GM18511 (cell line): ENCODE data around the gene JMJD7.

Experiments used
- ATAC-seq: cut with Tn5 transposase; IDR thresholded peaks from one replicate; pipeline ENCODE4 v1.9.1; 2021; ENCODE audit warnings: mild to moderate bottlenecking, moderate library complexity; ENCODE audit not compliant: unreplicated experiment

JMJD7 gene

DNA sequence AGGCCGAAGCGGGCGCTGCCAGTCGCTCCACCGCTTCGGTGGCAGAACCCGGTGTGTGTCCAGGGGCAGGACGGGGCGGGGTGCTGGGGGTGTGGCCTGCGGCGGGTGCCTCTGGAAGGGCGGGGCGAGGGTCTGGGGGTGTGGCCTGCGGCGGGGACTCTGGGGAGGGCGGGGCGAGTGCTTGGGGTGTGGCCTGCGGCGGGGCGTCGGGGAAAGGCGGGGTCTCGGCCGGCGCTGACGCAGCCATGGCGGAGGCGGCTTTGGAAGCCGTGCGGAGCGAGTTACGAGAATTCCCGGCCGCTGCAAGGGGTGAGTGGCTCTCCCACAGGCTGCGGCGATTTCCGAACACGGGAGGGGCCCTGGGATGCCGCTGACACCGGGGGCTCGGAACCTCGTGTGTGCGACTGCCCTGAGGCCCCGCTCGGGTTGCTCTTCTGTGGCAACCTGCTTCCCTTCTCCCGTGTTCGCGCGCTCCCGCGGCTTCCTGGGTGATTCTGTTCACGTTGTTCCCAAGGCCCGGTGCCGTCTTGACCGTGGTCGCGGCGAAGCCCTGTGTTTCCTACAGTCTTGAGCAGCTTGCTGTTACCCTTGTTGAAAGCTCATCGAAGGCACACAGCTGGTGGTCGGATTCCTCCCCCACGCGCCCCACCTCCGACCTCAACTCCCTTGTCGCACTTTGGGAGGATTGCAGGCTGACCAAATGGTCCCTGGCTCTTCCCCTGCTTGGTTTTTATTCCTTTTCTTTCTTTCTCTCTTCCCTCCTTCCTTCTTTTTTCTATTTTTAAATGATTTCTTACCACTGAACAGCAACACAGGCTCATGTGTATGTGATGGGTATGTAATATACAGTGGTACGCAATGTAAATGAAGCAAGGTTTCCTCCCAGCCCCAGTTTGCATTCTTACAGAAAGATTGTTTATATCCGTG lies at the start of gene JMJD7:
Gene JMJD7, plus strand, starts transcription at position 213 of the 927 bp plus-strand sequence. Its CDS starts 33 bp downstream, at position 246.
- ATAC-seq: peak; percentile 74

DNA sequence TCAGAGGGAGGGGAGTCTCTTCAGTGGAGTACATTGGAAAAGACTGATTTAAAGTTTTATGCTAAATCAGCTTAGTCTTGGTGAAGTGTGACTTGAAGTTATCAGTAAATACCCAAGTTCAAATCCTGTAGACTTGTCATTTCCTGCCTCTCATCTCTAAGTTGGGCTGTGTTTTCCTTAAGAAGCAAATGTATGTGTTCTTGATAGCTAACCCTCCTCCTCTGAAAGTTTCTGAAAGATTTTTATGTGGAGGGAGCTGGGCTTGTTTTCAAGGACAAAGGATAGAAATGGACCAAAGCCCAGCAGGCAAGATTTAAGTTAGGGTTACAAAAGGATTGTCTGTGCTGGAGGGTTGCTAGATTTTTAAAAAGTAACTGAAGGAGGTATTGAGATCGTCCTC lies 49.4 kb upstream of the JMJD7 start:
- ATAC-seq: no peak

DNA sequence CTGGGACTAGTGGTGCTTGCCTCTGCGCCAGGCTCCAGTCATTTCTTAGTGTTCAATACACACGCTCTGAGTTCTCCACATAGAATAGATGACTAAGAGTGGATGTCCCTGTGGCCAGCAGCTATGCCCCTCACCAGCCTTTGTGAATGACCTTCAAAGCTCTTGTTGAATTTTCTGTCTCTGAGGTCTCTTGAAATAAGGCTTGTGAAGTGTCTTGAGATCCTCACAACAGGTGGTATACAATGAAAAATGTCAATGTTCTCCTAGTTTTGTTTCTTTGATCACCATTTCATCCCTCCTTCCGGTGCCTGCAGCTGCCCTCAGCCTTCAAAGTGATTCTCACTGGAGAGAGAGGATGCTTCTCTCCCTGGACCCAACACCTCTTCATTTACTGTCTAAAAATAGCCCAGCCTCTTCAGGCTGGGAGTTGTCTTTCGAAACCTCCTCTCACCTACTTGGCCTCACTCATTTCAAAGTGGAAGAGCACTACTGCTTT lies 48.2 kb upstream of the JMJD7 start:
- ATAC-seq: no peak

DNA sequence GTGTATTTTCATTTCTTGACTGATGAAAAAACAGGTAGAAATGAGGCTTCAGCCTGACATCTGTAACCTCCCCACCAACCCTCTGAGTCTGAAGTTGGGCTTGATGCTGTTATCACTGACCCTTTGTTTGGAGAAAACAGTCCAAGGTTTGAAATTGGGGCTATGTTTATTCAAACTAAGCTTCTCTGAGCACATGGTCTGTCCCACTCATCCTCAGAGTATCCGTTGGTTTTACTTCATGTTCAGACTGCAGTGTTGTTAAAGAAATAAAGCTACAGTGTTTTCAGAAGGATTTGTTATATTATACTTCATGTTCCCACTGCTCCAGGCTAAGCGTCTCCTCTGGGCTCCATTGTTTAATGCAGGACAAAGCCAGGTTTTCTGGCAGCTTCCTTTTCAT lies 47.6 kb upstream of the JMJD7 start:
- no peak for ATAC-seq

DNA sequence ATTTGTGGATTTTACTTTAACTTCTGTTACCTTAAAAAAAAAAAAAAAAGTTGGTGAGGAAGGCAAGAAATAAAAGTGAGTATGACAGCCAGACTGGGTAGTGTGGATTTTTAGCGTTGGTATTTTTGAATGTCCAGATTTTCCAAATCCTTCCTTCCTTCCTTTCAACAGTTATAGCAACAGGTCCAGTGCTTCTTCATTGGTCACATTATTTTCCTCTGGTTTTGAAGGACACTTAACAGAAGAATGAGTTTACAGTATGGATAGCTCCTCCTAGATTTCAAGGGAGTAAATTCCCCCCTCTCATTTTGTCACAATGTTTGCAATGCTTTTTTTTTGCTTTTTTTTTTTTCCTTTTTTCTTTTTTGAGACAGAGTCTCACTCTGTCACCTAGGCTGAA lies 47.2 kb upstream of the JMJD7 start:
- no peak for ATAC-seq

DNA sequence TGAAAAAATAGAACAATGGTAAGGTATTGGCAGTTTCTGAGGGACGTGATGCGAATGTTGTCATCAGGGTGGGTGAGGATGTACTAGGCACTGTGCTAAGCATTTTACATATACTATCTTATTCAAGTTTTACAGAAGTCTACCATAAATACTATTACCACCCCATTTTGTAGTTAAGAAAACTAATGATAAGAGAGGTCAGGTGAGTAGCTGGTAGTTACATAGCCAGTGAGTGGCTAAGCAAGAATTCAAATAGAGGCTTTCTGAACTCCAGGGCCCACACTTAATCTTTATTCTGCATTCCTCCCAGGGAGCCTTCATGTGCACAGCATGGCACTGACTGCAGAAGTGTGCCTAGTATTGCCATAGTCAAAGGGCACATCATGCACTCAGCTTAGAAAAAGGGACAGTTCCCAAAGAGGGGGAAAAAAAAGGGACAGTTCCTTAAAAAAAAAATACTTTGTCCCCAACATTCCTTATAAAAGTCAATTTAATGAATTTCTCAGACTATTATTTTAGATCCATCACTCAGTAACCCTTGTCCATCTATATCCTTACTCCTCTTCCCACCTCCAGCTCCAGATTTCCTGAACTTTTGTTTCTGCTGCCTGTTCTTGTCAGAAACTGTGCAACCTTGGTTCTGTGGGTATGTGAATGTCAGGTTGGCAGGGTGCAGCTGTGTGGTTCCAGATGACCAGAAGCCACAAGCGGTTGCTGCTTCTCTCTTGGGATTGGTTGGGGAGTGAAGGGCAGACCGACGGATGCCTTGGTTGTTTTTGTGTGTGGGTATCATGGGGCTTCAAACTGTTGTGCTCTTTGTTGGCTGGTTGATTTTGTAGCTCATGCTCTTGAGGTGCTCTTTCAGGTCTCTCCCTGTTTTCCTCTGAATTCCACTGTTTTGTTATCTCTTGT lies 45.3 kb upstream of the JMJD7 start:
- no peak for ATAC-seq

DNA sequence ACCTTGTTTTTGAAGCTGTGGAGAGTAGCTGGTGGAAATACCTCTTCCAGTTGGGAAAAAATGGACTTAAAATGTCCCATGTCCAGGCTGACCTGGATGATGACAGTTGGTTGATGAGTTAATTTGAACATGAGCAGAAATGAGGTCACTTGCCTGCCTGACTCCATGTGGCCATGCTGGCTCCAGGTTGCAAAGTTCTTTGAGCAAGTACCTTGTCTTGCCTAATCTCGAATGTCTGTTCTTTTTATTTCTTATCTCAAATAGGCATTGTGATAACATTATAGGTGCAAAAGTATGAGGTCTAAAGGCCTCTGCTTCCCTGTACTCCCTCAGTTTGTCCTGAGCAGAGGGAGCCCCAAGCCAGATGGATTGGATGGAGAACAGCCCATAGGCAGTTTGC lies 44.6 kb upstream of the JMJD7 start:
- no peak for ATAC-seq

DNA sequence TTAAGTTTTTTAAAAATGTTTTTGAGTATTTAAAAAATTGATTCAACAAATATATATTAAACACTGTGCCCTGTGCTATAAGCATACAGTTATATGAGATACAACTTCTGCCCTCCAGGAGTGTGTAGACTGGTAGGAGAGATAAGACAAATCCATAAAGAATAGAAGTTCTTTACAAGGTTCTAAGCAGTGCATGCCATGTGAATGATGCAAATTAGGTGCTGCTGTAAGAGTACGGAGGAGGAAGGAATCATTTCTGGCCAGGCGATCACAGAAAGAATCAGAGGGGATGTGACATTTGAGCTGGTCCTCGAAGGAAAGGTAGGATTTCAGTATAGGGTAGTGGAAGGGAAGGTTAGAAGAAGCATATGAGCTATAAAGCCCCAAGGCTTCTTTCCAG lies 39.6 kb upstream of the JMJD7 start:
- ATAC-seq: no peak

DNA sequence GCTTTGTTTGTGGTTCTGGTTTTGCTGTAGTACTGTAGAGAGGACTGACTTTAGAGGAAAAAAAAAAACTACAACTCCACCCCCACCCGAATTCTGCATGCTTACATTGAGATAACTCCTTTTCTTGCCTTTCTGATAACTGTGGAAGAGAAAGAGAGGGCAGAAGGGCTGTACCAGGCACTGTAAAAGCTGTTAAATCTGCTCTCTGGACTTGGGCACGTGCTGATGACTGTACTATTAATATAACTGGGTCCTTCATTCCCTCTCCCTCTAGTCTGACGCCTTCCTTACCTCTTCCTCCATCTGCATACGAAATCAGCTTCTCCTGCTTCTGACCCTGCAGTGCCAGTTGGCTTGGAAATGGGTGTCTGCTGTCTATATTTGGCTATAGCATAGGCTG lies 38.7 kb upstream of the JMJD7 start:
- no peak for ATAC-seq

DNA sequence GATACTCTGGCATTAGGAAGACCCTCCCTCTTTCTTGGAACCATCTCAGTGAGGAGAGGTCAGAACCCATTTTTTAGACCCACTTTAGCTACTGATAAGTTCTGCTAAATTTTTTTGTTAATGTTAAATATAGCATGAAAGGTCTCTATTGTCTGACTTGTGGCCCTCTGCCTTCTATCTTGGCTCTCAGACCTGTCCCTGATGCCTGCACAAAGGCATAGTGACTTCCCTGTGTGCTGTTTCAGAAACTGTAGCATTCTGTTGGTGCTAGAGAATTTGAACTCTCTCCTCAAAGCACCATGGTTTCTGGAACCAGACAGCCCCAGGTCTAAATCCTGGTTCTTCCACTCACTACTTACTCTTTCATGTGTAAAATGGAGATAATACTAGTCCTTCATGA lies 38.2 kb upstream of the JMJD7 start:
- no peak for ATAC-seq

DNA sequence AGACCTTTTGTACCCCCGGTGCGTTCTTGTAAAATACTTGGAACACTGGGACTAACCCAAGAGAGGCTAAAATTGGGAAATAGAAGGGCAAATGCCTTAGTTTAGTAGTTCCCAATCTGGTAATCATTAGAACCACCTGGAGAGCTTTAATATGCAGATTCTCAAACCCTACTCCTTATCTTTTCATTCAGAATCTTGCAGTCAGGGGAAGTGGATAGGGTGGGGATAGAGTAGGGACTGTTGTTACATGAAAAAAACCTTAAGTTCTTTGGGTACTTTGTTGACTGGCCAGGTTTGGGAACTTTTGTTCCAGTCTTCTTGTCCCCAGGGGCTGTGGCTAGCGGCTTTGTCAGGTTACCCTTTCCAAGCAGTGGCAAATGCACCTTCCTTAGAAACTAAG lies 37.7 kb upstream of the JMJD7 start:
- no peak for ATAC-seq

DNA sequence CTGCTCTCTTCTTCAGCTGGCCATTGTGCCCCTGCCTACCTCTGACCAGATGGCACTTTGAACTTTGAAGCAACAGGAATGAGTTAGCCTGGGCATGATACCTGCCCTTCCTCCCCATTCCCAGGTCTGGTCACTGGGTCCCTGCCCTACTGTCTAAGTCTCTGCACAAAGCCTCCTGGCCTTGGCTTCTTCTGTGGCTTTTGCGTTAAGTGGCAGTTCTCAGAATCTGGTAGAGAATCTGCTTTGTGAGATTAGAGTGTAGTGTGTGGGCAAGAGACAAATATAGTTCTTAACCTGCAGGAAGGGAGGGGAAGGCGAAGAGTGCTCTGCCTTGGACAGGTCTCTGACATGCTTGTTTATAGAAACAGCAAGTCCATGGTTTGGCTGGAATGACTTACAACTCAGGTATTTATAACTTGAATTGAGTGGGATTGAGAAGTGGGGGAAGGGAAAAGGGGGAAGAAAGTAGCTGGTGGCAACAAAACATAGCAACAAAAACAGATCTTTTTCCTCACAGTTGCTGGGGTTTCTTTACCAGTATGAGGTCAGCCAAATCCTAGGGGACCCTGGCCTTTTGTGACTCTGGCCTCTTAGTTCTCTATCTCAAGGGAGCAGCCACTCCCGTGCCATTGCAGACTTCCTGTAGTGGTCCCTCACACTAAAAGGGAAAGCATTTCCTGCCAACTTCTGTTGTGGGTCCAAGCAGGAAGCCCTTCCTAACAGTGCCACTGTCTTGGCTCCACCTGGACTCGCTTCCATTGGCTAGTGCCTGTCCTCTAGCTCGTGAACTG lies 36.9 kb upstream of the JMJD7 start:
- no peak for ATAC-seq

DNA sequence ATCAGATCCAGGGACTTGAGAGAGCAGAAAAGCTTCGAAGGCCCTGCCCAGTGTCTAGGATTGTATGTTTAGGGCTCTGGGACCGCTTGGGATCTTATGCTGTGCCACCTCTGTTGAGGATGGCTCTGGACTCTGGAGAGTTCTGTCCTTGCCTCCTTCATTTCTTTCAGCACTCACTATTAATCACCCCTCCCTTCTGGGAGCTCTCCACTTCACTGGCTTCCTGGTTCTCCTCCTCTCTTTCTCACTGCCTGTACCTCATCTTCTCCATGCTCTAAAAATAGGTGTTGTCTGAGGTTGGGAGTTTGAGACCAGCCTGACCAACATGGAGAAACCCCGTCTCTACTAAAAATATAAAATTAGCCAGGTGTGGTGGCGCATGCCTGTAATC lies 36.4 kb upstream of the JMJD7 start:
- no peak for ATAC-seq

DNA sequence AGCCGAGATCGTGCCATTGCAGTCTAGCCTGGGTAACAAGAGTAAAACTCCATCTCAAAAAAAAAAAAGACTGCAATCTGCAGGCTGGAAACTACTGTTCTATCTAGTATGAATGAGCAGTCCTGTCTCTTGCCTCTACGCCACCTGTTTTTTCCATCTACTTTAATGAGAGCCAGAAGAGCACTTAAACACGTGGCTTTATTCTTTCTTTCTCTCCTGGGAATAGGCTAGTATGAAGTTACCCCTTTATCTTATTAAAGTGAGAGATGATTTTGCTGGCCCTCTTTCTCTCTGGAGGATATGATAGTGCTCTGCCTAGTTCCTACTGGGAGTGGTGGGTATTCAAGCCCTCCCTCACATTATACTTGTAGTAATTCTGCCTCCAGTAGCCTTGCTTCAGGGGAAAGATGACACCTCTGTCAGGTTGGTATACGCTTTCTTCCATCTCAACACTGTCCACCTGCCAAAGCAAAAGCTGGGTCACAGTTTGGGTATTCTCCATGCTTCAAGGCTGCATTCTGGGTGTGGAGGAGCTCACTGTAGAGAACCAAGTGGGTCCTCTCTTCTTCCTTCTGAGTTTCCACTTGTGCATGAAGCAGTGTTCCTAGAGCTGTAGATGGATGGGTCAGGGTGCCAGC lies 35.8 kb upstream of the JMJD7 start:
- no peak for ATAC-seq

DNA sequence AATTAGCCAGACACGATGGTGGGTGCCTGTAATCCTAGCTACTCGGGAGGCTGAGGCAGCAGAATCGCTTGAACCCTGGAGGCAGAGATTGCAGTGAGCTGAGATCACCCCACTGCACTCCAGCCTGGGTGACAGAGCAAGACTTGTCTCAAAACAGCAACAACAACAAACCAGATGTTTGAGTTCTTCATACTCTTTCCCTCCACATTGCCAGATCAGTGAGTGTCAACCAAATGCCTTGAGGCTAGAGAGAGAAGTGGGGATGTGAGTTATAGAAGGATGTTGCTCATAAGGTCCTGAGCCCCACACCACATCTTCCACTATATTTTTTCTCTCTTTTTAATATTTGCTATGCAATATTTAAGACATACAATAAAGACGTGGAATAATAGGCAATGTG lies 33.8 kb upstream of the JMJD7 start:
- ATAC-seq: no peak

DNA sequence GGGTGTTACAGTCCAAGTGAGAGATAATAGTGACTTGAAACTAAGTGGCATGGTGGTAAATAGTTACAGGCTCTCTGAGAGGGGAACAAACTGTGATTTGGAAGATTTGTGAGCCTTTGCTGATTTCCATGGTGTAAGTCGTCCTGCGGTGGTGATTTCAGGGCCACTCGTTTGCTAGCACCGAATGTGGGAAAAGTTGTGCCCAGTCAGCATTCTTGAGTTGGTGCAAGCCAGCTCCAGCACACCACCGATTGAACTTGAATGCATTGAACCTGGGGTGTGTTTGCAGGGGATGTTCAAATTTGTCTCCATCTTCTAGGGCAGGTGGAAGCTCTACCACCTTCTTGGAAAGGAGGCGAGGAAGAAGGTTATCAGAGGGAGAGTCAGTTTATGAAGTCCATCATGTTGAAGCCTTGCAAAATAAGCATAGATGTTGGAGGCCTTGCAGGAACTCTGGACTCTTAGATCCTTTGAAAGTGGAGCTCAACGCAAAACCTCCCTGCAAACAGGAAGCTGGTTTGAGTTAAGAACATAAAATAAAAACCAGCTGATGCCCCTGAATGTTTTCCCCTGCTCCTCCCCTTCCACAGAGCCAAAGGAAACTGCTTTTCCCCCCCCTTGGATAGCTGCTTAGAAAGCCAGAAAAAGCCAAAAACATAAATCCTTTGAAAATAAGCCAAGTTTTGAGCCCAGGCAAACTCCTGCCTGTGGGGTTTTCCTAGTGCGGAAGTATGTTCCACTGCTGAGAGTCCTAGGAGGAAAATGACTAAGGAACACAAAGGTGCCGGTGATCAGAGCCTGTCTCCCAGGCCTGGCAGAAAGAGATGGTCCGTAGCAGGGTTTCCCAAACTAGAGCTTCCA lies 31.7 kb upstream of the JMJD7 start:
- ATAC-seq: no peak

DNA sequence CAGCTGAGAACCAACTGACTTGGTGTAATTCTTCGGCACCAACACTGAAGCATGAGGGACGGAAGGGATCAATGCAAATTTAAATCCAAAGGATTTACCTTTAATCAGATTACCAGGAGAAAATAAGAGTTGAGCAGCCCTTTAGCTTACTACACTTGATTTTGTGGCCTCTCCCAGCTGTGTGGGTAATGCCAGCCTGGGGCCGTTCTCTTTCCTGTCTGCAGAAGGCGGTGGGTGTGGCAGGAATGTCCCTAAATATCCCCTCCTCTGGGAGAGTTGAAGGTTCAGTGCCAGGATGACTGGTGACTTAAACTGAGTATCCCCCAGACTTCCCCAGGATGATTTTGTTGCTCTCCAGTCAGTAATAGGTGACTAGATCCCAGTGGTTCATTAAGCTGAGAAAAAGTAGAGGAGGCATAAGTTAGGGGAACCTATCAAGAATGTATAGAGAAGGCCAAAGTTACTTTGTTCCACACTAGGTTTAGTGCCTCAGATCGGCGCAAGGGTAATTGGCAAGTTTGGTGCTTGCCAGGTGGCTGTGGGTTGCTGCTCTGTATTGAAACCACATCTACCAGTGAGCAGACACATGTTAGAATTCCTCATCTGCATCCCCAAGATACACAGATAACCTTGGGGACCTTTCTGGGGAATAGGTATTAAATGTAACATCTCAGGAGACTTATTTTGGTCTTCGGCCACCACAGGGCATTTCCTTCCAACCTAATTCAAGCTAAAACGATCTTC lies 30.5 kb upstream of the JMJD7 start:
- no peak for ATAC-seq

DNA sequence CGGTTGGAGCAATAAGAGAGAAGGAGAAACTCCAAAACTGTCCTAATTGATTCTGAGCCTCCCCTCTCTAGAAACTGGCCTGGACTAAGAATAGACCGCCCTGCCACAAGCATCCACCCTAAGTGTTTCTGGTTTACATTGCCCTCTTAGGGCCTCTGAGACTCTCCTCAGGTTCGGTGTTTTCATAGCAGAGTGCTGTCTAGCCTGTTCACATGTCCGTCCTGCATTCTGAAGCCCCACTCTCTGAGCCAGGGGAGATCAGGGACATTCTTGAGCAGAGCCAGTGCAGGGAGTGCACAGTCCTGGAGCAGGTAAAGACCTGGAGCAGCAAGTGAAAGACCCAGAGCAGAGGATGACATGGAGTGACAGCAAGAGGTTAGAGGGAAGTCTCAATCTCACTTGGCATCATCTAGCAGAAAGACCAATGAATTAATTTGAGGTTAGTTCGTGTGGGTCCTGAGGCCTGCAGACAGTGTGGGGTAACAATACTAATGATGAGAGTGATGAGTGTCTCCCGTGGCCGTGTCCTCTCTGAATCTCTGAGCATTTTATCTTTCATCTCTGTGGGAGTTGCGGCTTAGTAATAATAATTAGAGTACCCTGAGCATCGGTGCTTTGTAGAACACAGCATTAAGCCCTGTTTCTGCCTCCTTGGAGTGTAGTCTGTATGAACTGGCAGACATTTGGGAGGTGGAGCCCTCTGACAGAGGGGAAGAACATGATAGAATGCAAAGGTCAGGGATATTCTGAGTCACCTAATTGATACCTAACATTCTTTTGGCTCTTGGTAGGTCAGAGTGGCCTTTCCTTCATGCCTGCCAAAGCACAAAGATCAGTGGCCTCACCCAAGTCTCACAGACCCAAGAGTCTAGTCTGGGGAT lies 29.0 kb upstream of the JMJD7 start:
- ATAC-seq: no peak
